NCI-H1105 (cell line): ENCODE measurements around the gene PTPRG.

Experiments
- DNase-seq: peaks from one replicate; lab custom pipeline; 2025; lab: John Stamatoyannopoulos, UW

PTPRG gene

GRCh38 chr3:61562721-61563312 lies 1.4 kb downstream of the PTPRG start:
- no peak for DNase-seq

DNA sequence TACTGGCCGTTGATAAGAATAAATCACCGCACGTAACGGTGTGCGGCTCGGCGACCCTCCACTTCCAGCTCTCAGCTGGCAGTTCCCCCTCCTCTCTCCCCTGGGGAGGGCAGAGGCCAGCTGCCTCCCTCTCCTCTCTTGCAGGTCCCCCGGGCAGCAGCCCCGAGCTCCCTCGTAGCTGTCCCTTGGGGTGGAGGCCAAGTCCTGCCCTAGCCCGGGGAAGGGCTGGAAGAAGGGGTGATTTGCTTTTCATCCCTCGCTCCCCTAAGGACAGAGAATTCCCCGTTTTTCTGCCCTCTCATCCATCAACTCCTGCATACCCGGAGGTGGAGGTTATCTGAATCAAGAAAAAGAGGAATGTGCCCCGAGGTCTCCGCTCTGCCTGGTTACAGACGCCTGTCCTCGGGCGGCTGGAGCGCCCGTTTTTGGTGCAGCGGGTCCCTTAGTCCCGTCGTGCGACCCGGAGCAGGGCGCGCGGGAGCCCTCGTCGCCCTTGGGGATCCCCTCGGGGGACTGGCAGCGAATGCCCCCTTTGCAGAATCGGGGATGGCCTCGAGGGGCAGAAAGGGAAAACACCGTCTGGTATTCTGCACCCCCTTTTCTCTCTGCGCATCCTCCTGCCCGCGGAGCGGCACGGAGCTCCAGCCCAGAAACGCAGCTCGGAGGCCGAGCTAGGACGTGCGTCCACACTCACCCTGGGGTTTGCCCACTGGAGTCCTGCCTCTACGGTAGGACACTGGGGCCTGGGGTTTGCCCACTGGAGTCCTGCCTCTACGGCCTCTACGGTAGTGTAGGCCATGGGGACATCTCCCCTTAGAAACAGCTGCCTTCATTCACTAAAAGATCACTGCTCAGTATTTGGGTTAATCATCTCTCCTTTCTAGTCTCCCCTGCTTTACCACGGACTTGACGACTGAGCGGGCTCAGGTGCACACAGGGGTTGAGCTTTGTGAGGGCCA lies 2.2 kb downstream of the PTPRG start:
- no peak for DNase-seq

DNA sequence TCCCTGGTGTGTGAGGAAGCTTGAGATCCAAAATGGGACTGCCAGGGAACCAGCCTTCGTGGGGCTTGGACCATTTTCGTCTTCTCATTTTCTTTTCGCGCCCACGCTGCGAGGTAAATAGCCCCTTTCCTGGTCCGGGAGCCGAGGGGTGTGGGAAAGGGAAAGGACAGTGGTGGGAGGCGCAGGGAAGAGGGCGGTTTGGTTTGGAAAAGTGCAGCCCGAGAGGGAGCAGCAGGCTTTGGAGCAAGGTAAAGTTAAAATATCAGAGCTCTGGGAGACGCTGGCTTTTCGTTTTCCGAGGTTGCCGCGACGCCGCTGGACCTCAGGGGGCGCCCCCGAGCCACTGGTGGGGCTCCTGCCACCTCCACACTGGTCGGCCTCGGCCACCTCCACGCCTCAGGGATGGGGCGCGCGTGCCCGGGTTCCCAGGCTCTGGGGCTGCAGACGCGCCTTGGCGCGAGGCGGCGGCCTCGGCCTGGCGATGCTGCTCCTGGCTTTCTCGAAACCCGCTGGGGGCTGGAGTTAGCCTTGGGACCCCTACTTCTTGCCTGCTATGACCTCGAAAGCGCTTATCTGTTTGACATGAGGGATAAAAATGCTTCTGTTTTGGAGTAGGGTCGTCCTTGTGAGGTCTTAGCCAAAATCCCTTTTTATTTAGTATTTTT lies 3.2 kb downstream of the PTPRG start:
- no peak for DNase-seq

GRCh38 chr3:61565569-61565968 lies 4.2 kb downstream of the PTPRG start:
- no peak for DNase-seq

DNA sequence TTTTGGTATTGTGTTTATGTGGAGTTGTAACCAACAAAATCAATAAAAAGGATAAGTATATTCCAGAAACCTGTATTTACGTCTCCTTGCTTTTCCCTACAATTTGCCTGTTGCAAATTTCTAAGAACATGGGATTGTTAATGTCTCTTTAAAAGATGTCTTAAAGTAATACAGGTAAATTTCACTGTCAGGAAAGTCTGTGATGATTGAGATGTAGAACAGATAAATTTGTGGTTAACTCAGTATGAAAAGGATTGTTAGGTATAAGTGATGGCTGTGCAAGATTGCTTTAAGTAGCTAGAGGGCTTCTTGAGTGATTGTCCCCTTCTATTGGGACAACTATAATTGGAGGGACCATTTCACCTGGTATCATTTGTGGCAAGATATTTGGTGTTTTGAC lies 6.8 kb downstream of the PTPRG start:
- no peak for DNase-seq

DNA sequence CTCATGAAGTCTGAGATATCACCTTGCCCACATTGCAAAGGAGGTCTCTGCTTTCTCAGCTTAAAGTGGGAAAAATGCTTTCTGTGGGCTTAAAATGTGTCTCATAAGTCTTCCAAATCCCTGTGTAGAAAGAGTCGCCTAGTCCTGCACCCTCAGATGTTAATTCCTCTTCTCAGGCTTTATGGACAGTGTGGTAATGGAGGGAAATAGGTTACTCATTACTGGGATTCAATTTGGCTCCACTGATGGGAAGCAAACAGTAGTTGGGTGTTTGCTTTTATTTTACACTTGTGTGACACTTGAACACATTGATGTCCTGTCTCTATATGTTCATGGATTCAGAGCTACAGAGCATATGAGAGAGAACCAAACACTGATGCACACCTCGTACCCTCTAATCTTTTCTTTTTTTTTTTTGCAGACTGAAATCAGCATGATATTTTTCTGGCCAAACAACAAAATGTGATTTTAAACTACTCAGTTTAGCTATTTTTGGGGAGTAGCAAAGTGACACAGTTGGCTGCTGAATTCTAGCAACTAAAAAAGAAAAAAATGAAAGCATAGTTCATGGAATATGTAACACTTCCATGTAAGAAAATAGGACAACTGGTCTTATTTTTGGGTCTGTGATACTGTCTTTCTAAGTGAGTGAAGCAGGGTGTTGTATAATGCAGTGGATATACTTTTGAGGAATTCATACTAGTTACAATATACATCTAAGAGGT lies 8.6 kb downstream of the PTPRG start:
- DNase-seq = no peak

- no peak for DNase-seq
Observed at GRCh38 chr3:61570813-61571212, 9.4 kb downstream of the PTPRG start.

GRCh38 chr3:61571516-61572336 lies 10.4 kb downstream of the PTPRG start:
- DNase-seq = no peak

DNA sequence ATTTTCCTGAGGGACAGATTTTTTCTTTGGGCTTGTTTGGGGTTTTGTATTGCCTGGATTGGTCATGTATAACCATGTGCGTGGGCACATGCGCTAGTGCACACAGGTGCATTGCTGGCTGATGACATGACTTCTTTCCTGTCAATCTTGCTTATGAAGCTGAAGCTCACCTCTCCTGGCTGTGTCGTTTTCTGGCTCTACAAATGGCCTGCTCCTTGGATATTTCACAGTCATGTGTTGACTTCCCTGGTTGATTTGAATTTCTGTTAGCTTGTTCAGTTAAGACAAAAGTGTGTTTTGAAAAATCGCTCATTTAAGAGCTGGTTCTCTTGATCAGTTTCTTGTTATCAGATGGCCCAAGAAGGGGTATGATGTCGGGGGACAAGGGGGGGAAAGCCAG lies 11.5 kb downstream of the PTPRG start:
- no peak for DNase-seq

DNA sequence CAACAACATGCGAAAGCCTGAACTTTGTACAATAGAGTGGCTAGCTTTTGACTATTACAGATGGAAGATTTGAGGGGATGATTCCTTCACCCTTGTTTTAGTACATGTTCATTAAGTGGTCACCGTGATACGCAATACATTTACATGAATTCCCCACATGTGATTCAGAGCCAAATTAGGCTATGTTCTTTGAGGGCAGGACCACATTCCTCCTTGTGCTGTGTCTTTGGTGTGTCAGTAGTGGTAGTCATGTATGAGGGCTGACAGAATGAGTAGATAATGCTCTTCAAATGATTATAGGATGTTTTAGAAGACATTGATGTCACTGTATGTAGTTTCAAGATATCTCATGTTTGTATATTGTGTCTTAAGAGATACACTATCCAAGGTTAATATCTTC lies 12.1 kb downstream of the PTPRG start:
- no peak for DNase-seq

GRCh38 chr3:61574854-61575253 lies 13.5 kb downstream of the PTPRG start:
- DNase-seq = no peak

DNA sequence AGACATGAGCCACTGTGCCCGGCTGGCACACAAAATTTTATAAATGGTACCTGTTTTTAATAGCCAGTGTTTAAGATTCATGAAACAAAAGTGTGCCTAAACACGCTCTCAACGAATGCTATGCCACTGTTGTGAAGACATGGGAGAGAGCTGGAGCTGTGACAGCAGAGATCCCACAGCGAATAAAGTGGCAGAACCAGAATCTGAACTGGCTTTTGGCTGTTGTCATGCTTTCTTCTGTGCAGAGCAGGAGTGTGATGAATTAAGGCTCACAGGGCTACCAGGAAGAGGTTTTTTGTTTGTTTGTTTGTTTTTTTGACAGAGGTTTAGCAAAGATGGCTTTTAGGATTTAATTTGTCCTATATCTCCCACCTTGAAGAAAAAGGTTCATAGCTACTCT lies 14.5 kb downstream of the PTPRG start:
- no peak for DNase-seq

- DNase-seq = no peak
Observed at GRCh38 chr3:61577760-61578159, 16.4 kb downstream of the PTPRG start.

GRCh38 chr3:61578667-61579367 lies 17.4 kb downstream of the PTPRG start:
- no peak for DNase-seq

- no peak for DNase-seq
Observed at GRCh38 chr3:61579685-61580084, 18.3 kb downstream of the PTPRG start.

GRCh38 chr3:61580982-61581643 lies 19.7 kb downstream of the PTPRG start:
- DNase-seq = no peak

DNA sequence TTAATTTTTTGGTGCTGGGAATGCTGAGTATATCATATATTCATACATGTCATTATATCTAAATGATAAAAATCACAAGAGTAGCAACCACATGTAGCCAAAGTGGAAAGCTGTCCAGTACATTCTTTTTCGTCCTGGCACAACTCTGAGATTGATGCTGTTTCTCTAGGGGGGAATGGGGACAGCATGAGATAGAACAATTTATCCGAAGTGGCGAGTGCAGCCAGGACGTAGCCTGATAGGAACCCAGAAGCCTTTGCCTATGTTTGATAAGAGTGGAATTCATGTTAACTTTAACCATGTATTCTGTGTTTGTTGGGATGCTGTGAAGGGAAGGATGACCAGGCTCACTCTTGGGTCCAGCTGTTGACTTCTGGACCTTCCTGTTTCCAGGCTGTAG lies 20.9 kb downstream of the PTPRG start:
- DNase-seq = no peak

GRCh38 chr3:61582846-61583245 lies 21.5 kb downstream of the PTPRG start:
- no peak for DNase-seq

DNA sequence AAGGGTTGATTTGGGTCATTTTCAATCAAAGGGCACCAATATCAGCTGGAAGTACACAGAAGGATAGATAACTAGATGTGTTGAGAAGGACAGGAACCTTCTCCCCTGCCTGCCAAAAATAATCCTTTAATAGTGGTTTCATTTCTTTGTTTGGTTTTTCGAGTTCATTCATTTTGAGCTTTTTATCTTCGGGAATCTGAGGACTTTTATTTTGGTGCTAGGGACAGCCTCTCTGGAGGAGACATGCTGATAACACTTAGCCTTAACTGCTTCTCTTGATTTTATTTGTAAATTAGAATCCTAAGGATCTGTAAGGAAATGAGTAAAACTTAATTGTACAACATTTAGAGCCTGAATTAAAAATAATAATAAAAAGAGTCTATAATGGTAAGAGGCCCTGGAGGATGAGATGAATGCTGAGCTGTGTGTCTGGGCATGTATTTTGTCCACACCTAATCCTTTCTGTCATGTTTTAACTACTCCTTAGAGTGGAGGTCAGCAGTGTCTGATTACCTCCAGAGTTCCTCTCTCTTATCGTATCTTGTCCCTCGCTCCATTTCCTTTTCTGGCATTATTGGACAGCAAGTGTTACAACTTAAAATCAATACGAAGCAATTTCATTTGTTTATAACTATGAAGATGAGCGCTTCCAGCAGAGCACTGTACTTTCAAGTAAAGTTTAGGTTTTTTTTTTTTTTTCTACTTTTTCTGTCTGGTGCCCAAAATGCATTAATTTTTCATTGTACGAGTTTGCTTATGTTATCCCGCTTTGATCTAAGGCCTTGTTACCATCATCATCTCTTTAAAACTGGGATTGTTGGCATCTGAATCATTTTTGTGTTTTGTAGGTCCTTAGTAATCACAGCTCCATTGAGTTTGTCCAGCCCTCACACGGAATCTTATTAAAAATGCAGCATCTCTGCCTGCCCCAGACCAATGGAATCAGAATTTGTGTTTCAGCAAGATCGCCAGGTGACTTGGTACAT lies 22.8 kb downstream of the PTPRG start:
- DNase-seq = no peak
